Measurements from ENCODE around the gene XRCC2. TPM values are rescaled to one million over a fixed set of nuclear protein-coding genes. Genes with fewer than 3 reads are reported as not detected.

The XRCC2 gene
- total and polyA plus RNA-seq, 2 of the 4 experiments (the other 2 are of a cell fraction), result 2.2 to 3.6 TPM

DNA sequence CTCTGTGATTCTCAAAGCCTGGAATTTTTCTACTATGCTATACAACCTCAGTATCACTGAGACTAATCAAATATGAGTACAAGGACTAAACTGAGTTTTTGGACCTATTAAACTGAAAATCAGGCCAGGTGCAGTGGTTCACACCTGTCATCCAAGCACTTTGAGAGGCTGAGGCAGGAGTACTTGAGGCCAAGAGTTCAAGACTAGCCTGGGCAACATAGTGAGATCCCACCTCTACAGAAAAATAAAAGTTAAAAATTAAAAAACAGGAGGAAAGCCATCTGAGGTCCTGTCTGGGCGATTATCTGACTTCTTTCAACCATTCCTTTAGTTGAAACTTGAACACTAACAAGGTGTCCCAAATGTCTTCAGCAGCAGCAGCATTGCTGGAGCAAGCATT, 7.0 kb downstream of the XRCC2 start:
- no CpG with 5 or more reads among the region's 1 CpG for WGBS, 2 experiments (ENCODE audit: extremely low coverage in 2 of 2, insufficient read length in 1 of 2)
- in situ Hi-C loops (cut with MboI; ENCODE audit: low sequenced_read_pairs), result no loop called here
- TF ChIP-seq NFE2L2 (IDR thresholded peaks at IDR 0.05; ENCODE audit: low read depth, low read length), result no peak
- no peak overlapping the region for H3K14ac ChIP-seq (replicated peaks; ENCODE audit: low read depth, low read length)
- H2BK15ac ChIP-seq (ENCODE audit: low read depth, low read length), result no peak overlapping the region
- H3K36me3 ChIP-seq (ENCODE audit: control insufficient read depth, insufficient read depth, low read length), result 0 out of 2 replicates have a peak, but pooled peaks cover 1% of the 10 kb centered on the region
- H3K79me1 ChIP-seq (ENCODE audit: low read depth in 1 of 2, low read length in 2 of 2), result peaks cover 14 to 16% of the 10 kb centered on the region in 2 experiments; a peak in 3 of 4 replicates
- no peak overlapping the region for H2BK5ac ChIP-seq (ENCODE audit: low read depth, low read length, poor library complexity, severe bottlenecking)
- H2AK9ac ChIP-seq (replicated peaks; ENCODE audit: low read depth, low read length, poor library complexity), result no peak overlapping the region
- no peak overlapping the region for H3K18ac ChIP-seq (ENCODE audit: low read depth, low read length)
- no peak overlapping the region for H2BK20ac ChIP-seq (ENCODE audit: low read depth, low read length)
- ATAC-seq (ENCODE audit: low read depth) (no peak), DNase-seq (no peak)
- dilution Hi-C loops (cut with HindIII; ENCODE audit: low sequenced_read_pairs, unreplicated experiment), result no loop called here
- intact Hi-C loops (cut with micrococcal nuclease), result no loop called here
- no peak overlapping the region for H3K23ac ChIP-seq (ENCODE audit: low read depth, low read length)
- H4K5ac ChIP-seq (ENCODE audit: low read depth, low read length), result no peak overlapping the region
- H3K4me2 ChIP-seq (ENCODE audit: low read depth, low read length), result no peak overlapping the region
- no peaks in the 10 kb centered on the region for H3K4me1 ChIP-seq (ENCODE audit: control insufficient read depth, insufficient read depth, low read length)
- no peaks in the 10 kb centered on the region for H3K27me3 ChIP-seq (ENCODE audit: control insufficient read depth, insufficient read depth, low read length)
- ChIA-PET CTCF (no interaction called here), POLR2A (ENCODE audit: unreplicated experiment) (no interaction called here)
- no TSS peak for BruUV-seq (replicated peaks)
- no peaks in the 10 kb centered on the region for H4K20me1 ChIP-seq (ENCODE audit: insufficient read depth, low read length)
- no peak overlapping the region for H2BK120ac ChIP-seq (ENCODE audit: low read depth, low read length)
- no peak overlapping the region for H2AK5ac ChIP-seq (ENCODE audit: low read depth, low read length)
- H2AFZ ChIP-seq (replicated peaks; ENCODE audit: low read length, poor library complexity), result no peak overlapping the region
- H3K56ac ChIP-seq (ENCODE audit: extremely low read depth, insufficient read depth, low read length), result no peak overlapping the region
- H3K9me3 ChIP-seq (ENCODE audit: control insufficient read depth, insufficient read depth, low read length), result no peaks in the 10 kb centered on the region
- H3K4me3 ChIP-seq (ENCODE audit: insufficient read depth, low read depth, low read length), result no peak overlapping the region
- no peaks in the 10 kb centered on the region for H3K9me1 ChIP-seq (ENCODE audit: insufficient read depth, low read length)
- H4K91ac ChIP-seq (ENCODE audit: insufficient read depth, low read depth, low read length), result no peak overlapping the region
- H3K27ac ChIP-seq (ENCODE audit: insufficient read depth, low read length), result no peak overlapping the region
- no peak overlapping the region for H4K8ac ChIP-seq (ENCODE audit: low read depth in 2 of 2, low read length in 2 of 2)
- H3K4ac ChIP-seq (ENCODE audit: low read depth, low read length), result no peak overlapping the region
- no peak overlapping the region for H3K9ac ChIP-seq (ENCODE audit: low read depth, low read length)

Measured in IMR-90 (cell line).